Keratinocyte (primary cell): ENCODE data around the gene OR2T35.
"Not testable (repeated sequence)": the region's sequence is repeated elsewhere in the genome, so short reads cannot be mapped to it uniquely, and the experiment has no call there.

Source experiments
- EZH2 ChIP-seq: IDR thresholded peaks from one replicate; pipeline ENCODE4 v1.6.1; 2012; ENCODE audit warnings: inconsistent platforms, mild to moderate bottlenecking, low read length, moderate library complexity
- TF ChIP-seq, protein P1 (sequence below), 3 experiments: IDR thresholded peaks in 1 of 3; conservative IDR thresholded peaks in 1 of 3; optimal IDR thresholded peaks in 1 of 3; 2 replicates in 2 of 3; 3 replicates in 1 of 3; pipeline versions ENCODE3 to v1.5.1; 2011; ENCODE audit warnings: low read length in 3 of 3, mild to moderate bottlenecking in 3 of 3, moderate library complexity in 2 of 3, control low read depth in 1 of 3, inconsistent platforms in 1 of 3; ENCODE audit not compliant: insufficient read depth in 2 of 3; ENCODE audit errors: extremely low read depth in 1 of 3

GRCh38 chr1:248641583-248641982, 3.5 kb downstream of the OR2T35 start:
- not testable (repeated sequence) for TF ChIP-seq EZH2
- TF ChIP-seq, protein P1, sequence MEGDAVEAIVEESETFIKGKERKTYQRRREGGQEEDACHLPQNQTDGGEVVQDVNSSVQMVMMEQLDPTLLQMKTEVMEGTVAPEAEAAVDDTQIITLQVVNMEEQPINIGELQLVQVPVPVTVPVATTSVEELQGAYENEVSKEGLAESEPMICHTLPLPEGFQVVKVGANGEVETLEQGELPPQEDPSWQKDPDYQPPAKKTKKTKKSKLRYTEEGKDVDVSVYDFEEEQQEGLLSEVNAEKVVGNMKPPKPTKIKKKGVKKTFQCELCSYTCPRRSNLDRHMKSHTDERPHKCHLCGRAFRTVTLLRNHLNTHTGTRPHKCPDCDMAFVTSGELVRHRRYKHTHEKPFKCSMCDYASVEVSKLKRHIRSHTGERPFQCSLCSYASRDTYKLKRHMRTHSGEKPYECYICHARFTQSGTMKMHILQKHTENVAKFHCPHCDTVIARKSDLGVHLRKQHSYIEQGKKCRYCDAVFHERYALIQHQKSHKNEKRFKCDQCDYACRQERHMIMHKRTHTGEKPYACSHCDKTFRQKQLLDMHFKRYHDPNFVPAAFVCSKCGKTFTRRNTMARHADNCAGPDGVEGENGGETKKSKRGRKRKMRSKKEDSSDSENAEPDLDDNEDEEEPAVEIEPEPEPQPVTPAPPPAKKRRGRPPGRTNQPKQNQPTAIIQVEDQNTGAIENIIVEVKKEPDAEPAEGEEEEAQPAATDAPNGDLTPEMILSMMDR (optimal IDR thresholded peaks at IDR 0.05 in 1 of 3, IDR thresholded peaks at IDR 0.05 in 1 of 3, conservative IDR thresholded peaks at IDR 0.05 in 1 of 3; ENCODE audit: extremely low read depth in 1 of 3, insufficient read depth in 2 of 3, low read length in 3 of 3), result not testable (repeated sequence)
